Omental fat pad (tissue), 4 donors: Measurements from ENCODE around the gene MCEMP1. TPM values are rescaled to one million over a fixed set of nuclear protein-coding genes. Genes with fewer than 3 reads are reported as not detected.

Source experiments
- ATAC-seq: fragments of 150-250 bp; one replicate; pipeline ENCODE4 v1.9.1; 2016; ENCODE audit warnings: mild to moderate bottlenecking, moderate library complexity; ENCODE audit not compliant: low FRiP score
- DNase-seq: peaks from one replicate; pipeline ENCODE4 v3.0.0-alpha.2; 2019; ENCODE audit warnings: low spot score
- CTCF ChIP-seq, 3 donors: fragments of 450-650 bp; IDR thresholded peaks; one replicate each; pipeline ENCODE4 v1.5.1; 2016 to 2017; ENCODE audit warnings: antibody characterized with exemption in 3 of 3, mild to moderate bottlenecking in 3 of 3, moderate library complexity in 2 of 3
- total RNA-seq, 4 donors: library from RNA; depleted of rRNA; stranded (reverse); fragments of >200 nt; gene quantifications; one replicate each; pipeline ENCODE4 v1.1.0, GENCODE V29; 2016

MCEMP1 gene
- total RNA-seq, 4 donors from 2014 or later: 2.2 to 6.5 (median 3.4) TPM

GRCh38 chr19:7662657-7663056, 14.2 kb upstream of the MCEMP1 start:
- TF ChIP-seq CTCF (IDR thresholded peaks at IDR 0.05): no peak
- no peak for ATAC-seq
- no peak for DNase-seq

DNA sequence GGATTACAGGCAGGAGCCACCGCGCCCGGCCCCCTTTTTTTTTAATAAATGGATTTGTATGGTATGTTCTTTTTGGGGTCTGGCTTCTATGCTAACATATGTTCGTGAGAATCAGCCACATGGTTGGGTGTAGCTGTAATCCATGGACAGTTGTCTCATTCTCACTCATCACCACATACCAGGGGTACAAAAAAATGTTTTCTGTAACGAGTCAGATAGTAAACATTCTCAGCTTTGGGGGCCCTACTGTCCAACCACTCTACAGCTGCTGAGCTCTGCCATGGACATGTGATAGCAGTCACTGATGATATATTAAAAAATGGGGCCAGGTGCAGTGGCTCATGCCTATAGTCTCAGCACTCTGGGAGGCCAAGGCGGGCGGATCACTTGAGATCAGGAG, 13.2 kb upstream of the MCEMP1 start:
- ATAC-seq: no peak
- TF ChIP-seq CTCF (IDR thresholded peaks at IDR 0.05): no peak

DNA sequence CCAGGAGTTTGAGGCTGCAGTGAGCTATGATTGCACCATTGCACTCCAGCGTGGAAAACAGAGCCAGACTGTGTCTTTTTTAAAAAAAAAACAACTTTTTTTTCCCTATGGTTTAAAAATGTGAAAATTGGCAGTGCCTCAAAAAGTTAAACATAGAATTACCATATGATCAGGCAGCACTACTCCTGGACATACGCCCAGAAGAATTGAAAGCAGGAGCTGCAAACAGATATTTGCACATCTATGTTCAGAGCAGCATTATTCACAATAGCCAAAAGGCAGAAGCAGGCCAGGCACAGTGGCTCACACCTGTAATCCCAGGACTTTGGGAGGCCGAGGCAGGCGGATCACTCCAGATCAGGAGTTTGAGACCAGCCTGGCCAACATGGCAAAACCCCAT, 11.8 kb upstream of the MCEMP1 start:
- no peak for DNase-seq
- ATAC-seq: no peak
- TF ChIP-seq CTCF (IDR thresholded peaks at IDR 0.05): no peak

More for the DNA sequence above, 13.2 kb upstream of the MCEMP1 start:
- no peak for DNase-seq

DNA sequence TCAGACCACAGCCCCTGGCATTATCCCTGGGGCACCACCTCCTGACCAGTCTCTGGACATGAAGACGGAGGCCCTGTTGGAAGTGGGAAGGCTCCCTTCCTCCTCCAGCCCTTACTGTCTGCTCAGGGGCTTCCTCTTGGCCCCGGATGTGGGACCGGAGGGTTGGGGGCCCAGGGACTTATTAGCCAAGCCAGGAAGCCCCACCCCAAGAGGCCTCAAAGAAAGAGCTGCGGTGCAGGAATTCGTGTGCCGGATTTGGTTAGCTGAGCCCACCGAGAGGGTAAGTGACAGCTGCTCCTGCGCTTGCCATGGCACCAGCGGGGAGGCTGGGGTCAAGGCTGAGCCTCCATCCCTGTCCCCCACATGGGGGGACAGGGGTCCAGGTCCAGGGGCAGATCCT, 8.0 kb upstream of the MCEMP1 start, which contains the start of gene RETN:
TSS of gene RETN (plus strand) at position 208 of the 400 bp plus-strand sequence. CDS start 278 bp downstream, outside the sequence.
- no peak for TF ChIP-seq CTCF (IDR thresholded peaks at IDR 0.05)
- DNase-seq (no peak), ATAC-seq (no peak)

GRCh38 chr19:7669641-7670040, 7.2 kb upstream of the MCEMP1 start:
- no peak for TF ChIP-seq CTCF (IDR thresholded peaks at IDR 0.05)
- ATAC-seq (no peak), DNase-seq (no peak)

GRCh38 chr19:7670150-7670783, 6.6 kb upstream of the MCEMP1 start:
- ATAC-seq (no peak), DNase-seq (no peak)
- no peak for TF ChIP-seq CTCF (IDR thresholded peaks at IDR 0.05)

DNA sequence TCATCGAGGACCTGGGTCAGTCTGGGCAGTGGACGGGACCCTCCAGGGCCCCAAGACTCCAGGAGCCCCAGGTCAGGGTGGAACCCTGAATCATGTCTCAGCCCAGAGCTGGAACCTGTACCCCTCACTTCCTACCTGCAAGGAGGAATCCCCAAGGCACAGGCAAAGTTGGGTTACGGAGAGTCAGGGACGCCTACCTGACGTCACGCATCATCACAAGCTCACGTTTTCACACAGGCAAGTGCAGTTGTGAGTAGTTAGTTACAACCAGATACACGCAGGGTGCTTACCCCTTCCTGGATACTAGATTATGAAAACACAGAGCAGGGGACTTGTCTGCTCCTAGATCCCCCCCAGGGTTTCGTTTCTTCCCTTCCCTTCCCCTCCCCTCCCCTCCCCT, 6.1 kb upstream of the MCEMP1 start:
- no peak for TF ChIP-seq CTCF (IDR thresholded peaks at IDR 0.05)
- ATAC-seq: no peak
- no peak for DNase-seq
